Tibial nerve (tissue), 4 donors: Measurements from ENCODE around the gene MSI2.

Experiments
- CTCF ChIP-seq, 5 experiments: fragments of 200-600 bp in 3 of 5; fragments of 450-650 bp in 2 of 5; sonication (generic) in 3 of 5; IDR thresholded peaks; one replicate each; pipeline ENCODE4 v1.5.1; 2016 to 2019; ENCODE audit warnings: antibody characterized with exemption in 5 of 5, mild to moderate bottlenecking in 3 of 5, moderate library complexity in 2 of 5
- EP300 ChIP-seq, 2 donors: sonication (generic); formaldehyde crosslinking; IDR thresholded peaks; one replicate each; pipeline ENCODE4 v1.6.1; 2017; ENCODE audit warnings: antibody characterized with exemption in 2 of 2, mild to moderate bottlenecking in 1 of 2
- POLR2A ChIP-seq, 2 donors: fragments of 450-650 bp; IDR thresholded peaks; one replicate each; pipeline ENCODE4 v1.6.1; 2017; ENCODE audit warnings: antibody characterized with exemption in 2 of 2, mild to moderate bottlenecking in 2 of 2, moderate library complexity in 2 of 2

GRCh38 chr17:57466017-57466471 is 209.7 kb downstream of the MSI2 start:
- TF ChIP-seq POLR2A (IDR thresholded peaks at IDR 0.05) (no peak), CTCF (IDR thresholded peaks at IDR 0.05) (no peak), EP300 (IDR thresholded peaks at IDR 0.05) (no peak)
